Stimulated activated CD4-positive, alpha-beta T cell treated with anti-CD3 and anti-CD28 coated beads, Interleukin-12 subunit alpha, Interleukin-12 subunit beta, amount 100 ng/mL, for 24 hours (primary cell): ENCODE data around the gene TLR4.

Source experiments
- DNase-seq, 2 experiments: peaks; one replicate each; pipeline ENCODE4 v3.0.0-alpha.2; 2020; ENCODE audit warnings: low read depth in 2 of 2

The TLR4 gene

DNA sequence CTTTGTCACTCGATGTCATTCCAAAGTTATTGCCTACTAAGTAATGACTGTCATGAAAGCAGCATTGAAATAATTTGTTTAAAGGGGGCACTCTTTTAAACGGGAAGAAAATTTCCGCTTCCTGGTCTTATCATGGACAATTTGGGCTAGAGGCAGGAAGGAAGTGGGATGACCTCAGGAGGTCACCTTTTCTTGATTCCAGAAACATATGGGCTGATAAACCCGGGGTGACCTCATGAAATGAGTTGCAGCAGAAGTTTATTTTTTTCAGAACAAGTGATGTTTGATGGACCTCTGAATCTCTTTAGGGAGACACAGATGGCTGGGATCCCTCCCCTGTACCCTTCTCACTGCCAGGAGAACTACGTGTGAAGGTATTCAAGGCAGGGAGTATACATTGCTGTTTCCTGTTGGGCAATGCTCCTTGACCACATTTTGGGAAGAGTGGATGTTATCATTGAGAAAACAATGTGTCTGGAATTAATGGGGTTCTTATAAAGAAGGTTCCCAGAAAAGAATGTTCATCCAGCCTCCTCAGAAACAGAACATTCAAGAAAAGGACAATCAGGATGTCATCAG, 11.3 kb downstream of the TLR4 start:
- DNase-seq = no peak

DNA sequence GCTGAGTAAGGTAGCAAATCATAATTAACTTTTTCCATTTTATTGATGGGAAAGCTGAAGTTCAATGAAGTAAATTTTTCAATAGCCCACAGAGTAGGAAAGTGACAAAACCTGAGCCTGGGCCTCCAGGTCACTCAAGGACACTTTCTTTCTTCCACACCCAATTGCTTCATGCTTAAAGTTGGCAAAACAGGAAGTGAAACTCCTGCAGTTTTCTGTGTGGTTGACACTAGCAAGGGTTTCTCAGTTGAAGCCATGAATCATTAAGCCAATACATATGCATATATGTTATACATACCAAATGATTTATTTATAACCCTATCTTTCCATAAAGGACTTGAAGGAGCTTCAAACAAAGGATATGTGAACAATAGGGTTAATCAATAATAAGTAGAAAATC, 13.9 kb downstream of the TLR4 start:
- no peak for DNase-seq

DNA sequence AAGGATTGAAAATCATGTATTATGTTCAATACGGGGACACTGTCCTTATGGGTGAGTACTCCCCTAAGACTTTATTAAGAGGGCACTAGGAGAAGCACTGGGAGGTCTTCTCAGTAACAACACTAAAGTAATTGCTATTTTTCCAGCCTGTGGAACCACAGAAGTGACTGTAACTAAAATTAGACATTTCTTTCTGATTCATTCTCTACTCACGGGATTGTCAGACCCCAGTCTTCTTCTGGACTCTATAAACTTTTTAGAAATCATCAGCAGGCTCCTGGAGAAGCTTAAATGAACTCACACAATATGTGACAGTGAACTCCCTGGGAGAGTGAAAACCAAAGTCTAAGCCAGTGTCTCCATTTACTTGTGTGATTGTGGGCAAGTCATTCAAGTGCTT, 14.5 kb downstream of the TLR4 start:
- no peak for DNase-seq

DNA sequence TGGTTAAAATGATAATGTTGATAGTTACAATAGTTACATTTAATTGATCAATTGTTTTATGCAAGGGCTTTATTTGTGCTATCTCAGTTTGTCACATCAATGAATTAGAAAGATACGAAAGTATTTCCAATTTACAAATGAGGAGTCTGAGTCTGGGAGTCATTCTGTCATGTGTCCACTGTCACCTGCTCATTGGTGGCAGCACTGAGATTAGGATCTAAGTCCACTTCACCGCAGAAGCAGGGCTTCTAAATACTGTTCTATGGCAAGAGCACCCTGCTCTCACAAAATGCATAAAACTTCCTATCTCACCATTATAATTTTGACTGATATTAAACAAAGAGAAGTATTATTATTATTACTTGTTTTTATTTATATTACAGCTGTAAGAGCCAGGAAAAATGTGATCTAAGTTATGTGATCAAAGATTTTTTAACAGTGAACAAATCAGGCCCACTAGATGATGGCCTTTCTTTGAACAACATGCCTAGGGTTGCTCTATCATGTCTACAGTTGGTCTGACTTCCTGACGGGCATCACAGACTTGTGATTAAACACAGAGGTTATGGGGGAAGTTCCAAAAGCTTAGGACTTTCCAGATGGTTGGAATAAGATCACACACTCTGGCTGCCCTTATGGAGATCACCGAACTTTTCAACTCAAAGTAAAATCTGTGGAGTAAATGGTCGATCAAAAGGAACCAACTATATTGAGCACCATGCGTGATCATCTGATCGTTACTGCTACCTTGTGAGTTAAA, 15.1 kb downstream of the TLR4 start:
- DNase-seq = no peak

DNA sequence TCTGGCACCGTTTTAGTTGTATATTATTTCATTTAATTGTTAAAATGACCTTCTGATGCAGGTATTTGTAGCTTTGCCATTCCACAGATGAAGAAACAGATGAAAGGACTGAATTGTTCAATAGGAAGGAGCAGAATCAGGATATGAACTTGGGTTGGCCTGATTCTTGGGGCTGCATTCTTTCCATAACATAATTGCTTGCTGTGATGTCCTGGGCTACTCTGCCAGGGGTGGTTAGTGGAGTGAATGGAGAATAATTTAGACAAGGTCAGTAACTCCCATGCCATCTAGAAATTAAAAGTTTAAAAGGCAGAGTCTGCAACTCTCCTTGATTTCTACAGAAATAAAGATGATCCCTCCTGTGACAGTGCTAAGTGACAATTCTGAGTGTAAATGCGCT, 15.9 kb downstream of the TLR4 start:
- no peak for DNase-seq

DNA sequence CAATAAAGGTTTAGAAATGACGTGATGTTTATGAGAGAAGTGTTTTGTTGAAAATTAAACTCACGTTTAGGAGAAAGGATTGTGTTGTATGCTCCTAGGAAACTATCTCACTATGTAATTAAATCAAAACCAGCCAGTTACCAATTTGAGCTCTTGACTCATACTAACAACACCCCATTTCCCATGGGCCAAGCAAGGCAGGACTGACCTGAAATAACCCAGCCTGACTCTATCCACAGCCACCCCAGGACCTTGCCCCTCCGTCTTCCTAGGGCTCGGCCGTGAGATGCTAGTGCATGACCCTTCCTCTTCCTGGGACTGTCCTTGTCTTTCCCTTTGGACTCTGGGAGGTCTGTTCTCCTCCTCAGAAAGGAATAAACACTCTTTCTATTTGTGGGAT, 16.4 kb downstream of the TLR4 start:
- DNase-seq = no peak

DNA sequence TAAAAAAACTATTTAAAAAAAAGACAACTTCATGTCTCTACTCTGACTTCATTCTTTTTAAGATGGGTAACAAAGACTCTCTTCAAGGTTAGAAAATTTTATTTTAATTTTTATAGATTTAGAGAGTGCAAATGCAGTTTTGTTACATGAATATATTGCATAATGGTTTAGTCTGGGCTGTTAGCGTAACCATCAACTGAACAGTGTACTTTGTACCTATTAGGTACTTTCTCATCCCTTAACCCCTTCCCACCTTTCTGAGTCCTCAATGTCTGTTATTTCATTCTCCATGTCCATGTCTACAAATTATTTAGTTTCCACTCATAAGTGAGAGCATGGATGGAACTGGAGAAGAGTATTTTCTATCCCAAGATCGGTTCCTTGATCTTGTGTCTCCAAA, 16.8 kb downstream of the TLR4 start:
- no peak for DNase-seq

DNA sequence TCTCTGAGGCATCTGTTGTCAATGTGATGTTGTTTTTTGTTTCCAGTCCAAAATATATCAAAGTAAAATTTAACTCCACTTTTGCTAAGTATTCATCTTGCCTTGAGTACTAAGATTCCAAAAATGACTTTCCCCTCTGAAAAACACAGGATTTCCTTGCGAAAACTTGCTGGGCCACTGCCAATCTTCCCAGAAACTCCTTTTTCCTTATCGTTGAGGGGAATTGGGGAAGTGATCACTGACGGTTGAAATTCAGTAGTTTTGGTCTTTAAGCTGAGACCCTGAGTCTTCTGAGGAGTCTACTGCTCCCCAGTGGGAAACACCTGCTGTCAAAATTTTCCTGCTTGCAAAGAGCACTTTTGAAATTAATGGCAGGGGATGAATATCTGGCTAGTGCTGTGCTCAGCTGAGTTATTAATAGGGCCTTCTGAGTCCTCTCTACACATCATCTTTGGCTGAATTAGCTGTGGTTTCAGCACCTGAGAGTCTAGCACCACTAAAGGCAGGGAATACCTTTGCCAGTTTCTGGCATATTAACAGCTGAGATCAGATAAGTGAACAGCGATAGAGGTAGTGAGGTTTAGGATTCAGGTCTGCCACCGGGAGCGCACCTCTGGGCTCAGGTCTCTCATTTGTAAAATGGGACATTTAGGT, 18.0 kb downstream of the TLR4 start:
- DNase-seq = no peak

DNA sequence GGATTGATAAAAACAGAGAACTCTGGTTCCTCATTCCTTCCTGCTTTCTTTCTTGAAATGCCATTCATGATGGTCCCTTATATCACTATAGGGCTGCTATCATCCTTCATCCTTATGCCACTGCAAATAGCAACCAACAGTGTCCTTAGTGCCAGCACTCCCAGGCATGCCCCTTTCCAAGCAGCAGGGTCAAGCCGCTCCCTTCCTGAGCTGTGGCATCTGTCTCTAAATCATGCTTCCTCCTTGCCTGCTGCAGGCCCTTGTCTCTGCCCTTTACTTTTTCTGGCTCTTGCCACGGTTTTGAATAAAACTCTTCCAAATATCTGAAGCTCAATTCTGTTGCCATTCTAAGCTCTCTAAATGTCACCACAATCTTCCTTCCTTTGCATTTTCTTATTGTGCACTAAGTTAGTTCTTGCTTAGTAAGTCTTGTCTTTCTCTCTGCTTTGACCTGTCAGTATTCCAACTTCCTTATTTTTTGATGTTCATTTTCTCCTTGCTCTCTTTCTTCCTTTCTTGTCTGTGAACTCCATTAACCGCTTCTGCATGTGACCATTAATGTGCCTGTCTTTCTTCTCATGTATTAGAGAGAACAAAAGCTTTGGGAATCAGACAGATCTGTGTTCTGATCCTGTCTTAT, 19.9 kb downstream of the TLR4 start:
- DNase-seq = no peak

DNA sequence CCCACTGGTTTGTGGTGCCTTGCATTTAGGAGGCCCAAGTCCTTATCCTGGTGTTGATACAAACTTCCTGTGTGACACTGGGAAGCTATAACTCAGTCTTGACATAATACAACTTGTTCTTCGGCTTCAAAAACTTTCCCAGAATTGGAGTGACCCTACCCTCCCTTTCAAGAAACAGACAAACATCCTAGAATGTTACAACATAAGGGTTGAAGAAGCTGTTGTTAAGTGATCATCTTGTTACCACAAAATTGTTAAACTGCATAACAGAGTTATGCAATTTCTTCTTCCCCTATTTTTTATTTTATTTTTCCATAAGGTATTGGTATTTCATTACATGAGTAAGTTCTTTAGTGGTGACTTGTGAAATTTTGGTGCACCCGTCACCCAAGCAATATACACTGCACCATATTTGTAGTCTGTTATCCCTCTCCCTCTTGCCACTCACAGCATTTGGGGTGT, 21.3 kb downstream of the TLR4 start:
- DNase-seq = no peak

DNA sequence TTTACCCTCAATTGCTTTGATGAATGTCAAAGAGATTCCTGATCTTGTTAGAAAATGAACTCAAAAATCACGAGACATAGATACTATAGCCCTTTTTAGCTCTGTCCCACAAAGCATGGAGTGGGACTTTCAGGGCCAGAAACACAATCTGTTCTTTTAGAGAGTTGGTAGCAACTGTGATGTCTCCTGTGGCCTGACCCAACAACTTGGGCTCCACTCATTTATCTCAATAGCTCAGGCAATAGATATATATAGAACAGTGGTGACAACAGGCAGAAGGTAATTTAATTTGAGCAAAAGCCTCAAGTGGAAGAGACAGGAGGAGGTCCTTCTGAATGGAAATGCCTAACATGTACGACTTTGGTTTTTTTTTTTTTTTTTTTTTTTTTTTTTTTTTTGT, 25.2 kb downstream of the TLR4 start:
- DNase-seq = no peak

DNA sequence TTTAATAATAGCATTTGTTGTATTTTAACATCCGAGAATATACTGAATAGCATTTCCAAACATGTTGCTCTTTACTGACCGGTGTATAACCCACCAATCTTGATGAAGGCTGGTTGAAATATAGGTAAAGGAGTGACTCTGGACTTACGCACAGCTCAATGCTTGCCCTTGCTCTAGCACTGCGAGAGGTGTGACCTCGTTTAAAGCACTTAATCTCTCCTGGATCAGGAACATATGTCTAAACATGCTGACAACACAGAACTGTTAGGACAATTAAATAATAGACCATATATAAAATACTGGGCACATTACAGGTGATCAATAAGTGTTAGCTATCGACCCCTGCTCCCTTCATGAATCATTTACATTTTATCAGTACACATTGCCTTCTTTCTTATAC, 28.3 kb downstream of the TLR4 start:
- DNase-seq = no peak

DNA sequence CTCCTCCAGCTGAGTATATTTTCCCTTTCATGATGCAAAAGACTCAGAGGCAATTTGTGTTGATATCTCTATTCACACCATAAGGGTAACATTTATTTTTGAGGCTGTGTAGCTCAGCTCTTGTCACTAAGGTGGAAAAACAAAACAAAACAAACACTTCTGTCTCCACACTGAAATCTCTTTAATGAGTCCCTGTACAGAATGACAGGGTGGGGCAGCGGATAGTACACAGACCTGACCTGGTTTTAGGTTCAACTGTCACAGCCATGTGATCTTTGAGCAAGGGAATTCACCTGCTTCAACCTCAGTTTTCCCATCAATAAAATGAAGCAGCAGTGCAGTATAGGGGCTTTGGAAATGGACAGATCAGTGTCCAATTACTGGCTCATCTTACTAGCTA, 29.3 kb downstream of the TLR4 start:
- DNase-seq = no peak

DNA sequence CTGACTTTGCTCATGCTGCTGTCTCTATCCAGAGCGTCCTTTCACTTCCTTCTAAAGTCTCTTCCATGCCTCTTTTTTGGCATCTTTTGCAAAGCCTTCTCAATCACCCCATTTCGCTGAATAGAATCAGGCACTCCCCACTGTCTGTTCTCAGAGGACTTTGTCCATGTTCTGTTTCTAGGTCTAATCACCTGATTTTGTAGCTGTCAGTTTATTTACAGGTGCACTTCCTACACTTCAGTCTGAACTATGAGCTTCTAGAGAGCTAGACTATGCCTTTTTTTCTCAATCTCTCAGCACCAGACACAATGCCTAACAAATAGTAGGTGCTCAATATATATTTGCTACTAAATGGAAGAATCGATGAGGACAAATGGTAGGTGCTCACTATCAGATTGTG, 29.9 kb downstream of the TLR4 start:
- DNase-seq = no peak

DNA sequence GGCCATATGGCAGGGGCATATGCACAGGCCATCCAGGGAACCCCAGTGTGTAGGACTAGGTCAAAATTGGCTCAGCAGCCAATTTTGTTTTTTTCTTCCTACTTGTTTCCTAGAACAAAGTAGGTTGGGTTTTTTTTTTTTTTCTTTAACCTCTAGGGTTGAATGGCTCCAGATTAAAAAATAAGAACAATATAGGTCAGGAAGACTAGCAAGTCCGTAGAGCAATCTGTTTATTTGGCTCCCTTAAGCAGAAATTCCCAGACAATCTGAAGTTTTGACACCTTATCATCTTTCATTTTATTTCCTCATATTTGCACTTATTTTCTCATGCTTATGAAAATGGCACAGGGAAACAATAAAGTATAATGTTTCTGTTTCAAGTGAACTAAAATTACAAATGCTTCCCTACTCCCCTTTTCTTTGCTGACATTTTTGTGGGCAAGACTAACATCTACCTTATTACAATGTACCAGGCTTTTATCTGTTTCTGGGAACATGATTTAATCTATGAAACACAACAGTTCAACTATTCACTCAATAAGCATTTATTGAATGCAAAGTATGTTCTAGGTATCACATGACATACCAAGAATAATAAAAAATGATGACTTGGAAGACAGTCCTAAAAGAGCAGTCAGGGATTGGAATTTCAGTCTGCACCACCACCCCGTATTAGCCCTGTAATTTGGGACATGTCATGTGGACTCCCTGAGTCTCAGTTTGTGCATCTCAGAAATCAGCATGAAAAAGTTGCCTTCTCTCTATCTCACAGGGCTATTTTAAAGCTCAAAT, 30.5 kb downstream of the TLR4 start:
- DNase-seq = no peak

DNA sequence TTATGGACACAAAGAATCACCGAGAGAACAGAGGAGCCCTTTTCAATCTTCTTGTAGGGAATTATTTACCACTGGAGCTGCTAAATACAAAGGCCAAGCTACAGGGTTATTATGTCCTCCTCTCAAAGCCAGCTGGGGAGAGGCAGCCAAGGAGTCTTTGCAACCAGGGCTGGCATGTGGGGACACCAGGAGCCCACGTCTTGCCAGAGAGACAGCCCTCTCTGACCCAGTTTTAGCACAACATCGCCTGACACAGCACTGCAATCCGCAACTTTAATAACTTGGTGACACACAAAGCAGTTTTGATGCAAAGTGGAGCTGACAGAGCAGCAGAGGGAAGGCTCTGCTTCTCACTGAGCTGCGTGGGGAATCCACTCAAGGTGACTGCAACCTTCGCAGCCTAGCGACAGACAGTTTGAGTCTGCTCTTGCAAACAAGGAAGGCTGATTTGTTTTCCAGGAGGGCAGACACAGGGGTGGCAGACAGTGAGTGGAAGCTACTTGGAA, 33.6 kb downstream of the TLR4 start:
- no peak for DNase-seq

DNA sequence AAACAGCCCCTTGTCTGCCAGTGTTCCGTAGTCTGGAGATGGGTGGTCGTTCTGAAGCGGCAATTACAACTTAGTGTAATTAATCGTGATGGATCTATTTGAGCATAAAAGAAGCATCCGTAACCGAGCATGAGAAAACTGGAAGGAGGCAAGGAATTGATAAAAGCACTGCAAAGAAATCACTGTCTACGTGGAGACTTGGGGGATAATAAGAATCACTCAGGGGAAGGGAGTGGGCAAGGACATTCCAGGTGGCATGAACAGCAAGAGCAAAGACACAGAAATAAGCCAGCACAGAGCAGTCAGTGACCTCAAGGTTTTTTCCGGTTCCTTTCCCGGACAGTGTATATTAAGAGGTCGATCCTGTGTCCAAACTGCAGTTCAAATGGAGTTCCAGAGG, 35.0 kb downstream of the TLR4 start:
- no peak for DNase-seq

DNA sequence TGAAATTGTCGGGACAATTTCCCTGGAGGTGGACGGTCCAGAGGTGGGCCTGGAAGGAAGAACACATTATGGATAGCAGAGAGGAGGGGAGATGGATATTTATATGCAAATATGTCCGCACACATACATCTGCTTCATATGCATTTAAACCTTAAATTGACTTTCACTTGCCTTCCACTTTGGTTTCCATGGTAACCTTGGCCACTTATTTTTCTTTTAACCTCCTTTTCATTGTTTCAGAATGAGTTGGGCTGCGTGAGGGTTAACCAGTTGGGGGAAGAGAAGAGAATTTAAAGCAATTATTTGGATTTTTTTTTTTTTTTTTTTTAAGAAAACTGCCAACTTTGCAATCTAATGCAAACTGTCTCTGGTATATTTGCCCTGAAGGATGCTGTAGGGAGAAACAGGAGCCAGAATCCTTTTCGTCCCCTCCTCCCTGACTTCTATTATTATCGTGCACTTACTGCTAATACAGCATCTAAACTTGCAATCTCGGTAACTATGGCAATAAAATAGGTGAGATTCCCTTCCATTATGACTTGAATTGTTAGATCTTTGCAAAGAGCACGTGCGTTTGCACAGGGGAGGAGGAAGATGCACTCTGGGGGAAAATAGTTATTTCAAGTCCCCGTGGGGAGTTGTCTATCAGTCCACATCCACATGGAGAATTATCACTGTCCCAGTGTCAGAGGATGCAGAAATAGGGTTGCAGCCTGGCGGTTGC, 35.6 kb downstream of the TLR4 start:
- DNase-seq = no peak

DNA sequence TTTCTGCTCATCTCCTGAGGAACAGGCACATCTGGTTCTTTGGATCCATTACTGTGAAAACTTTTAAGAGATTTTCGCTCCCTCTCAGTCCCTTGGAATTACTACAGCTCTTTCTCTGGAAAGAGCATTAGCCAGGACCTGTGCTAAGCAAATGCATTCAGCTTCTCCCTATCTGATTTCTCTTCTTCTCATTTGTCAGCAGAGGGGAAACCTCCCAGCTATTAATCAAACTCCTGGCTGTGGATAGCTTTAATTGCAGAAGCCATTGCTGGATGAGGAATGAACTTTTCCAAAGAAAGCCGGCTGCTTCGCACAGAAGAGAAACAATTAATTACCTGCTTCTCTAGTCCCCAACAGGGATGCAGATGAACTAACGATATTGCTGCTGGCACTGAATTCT, 37.9 kb downstream of the TLR4 start:
- DNase-seq = no peak

DNA sequence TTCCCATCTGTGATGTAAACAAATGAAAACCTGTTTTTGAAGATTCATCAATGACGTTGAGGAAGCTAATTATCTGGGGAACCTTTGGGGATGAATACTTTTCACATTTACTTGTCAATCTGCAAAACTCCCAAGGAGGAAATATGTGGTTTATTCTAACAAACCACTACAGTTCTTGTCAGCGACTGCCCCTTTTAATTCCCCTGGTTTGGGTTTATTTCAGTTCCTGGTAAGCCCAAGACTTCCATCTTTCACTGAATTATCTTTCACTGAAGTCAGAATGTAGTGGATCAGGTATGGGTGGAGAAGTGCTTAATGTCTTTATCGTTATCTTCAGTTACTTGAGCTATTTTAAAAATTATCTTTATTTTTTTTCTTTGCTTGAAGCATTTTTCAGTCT, 40.2 kb downstream of the TLR4 start:
- DNase-seq = no peak

DNA sequence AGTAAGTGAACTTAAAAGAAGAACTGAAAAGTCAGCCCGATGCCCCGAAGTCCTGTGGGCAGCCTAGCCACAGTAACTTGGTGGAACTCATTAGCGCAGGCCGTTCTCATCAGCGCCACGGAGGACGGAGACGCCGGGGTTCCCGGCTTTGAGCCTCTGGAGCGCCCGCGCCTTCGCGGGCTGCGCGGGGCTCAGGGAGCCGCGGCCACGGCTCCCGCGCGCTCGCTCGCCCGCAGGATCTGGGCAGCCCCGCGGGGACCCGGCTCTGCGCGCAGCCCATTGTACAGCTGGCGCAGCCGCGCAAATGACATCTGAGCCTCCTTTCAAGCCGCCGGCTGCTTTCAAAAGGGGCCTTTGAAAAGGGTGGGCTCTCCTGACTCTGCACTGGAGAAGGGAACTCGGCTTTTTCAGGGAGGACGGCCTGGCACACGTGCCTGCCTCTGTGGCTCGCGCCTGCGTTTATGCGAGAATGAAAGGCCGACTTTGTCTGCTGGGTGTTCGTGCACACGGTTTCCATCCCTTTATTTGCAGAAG, 40.7 kb downstream of the TLR4 start:
- DNase-seq = no peak
